Transverse colon (tissue), 4 donors: ENCODE data around the gene ZNF280B.

Experiments
- POLR2A ChIP-seq: fragments of 450-650 bp; IDR thresholded peaks from one replicate; pipeline ENCODE4 v1.6.1; 2016; ENCODE audit warnings: antibody characterized with exemption, mild to moderate bottlenecking, moderate library complexity
- POLR2AphosphoS5 ChIP-seq, 3 donors: sonication (generic); formaldehyde crosslinking; IDR thresholded peaks; one replicate each; pipeline ENCODE4 v1.6.1; 2016; ENCODE audit warnings: antibody characterized with exemption in 3 of 3
- TF ChIP-seq, protein P1 (sequence below), 5 experiments: fragments of 200-600 bp in 3 of 5; fragments of 450-650 bp in 2 of 5; sonication (generic) in 3 of 5; IDR thresholded peaks; 1 replicate in 2 of 5; 2 replicates in 3 of 5; pipeline ENCODE4 v1.5.1; 2016 to 2017; ENCODE audit warnings: antibody characterized with exemption in 5 of 5, inconsistent platforms in 3 of 5, mild to moderate bottlenecking in 2 of 5, moderate library complexity in 1 of 5

DNA sequence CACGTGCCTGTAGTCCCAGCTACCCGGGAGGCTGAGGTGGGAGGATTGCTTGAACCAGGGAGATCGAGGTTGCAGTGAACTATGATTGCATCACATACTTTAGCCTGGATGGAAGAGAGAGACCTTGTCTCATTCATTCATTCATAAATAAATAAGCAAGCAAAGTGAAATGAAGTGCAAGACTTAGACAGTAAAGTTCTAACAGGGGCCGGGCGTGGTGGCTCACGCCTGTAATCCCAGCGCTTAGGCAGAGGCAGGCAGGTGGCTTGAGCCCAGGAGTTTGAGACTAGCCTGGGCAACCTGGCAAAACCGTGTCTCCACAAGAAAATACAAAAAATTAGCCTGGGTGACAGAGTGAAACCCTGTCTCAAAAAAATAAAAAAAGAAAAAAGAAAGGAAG is 13.1 kb upstream of the ZNF280B start:
- TF ChIP-seq, protein P1, sequence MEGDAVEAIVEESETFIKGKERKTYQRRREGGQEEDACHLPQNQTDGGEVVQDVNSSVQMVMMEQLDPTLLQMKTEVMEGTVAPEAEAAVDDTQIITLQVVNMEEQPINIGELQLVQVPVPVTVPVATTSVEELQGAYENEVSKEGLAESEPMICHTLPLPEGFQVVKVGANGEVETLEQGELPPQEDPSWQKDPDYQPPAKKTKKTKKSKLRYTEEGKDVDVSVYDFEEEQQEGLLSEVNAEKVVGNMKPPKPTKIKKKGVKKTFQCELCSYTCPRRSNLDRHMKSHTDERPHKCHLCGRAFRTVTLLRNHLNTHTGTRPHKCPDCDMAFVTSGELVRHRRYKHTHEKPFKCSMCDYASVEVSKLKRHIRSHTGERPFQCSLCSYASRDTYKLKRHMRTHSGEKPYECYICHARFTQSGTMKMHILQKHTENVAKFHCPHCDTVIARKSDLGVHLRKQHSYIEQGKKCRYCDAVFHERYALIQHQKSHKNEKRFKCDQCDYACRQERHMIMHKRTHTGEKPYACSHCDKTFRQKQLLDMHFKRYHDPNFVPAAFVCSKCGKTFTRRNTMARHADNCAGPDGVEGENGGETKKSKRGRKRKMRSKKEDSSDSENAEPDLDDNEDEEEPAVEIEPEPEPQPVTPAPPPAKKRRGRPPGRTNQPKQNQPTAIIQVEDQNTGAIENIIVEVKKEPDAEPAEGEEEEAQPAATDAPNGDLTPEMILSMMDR (IDR thresholded peaks at IDR 0.05), result no peak
- TF ChIP-seq POLR2A (no peak), POLR2AphosphoS5 (IDR thresholded peaks at IDR 0.05) (no peak)
